Erythroblast (primary cell): ENCODE results near the gene ABCC9.

Experiments
- GATA1 ChIP-seq: IDR thresholded peaks from 2 replicates; pipeline ENCODE4 v1.6.1; 2011; ENCODE audit warnings: low read depth, mild to moderate bottlenecking, control low read depth, low read length, moderate library complexity
- POLR2A ChIP-seq: IDR thresholded peaks from 2 replicates; pipeline ENCODE4 v1.6.1; 2011; ENCODE audit warnings: mild to moderate bottlenecking, low read length

- no peak for TF ChIP-seq POLR2A
- no peak for TF ChIP-seq GATA1
These were observed 80.7 kb downstream of the ABCC9 start for GRCh38 chr12:21860534-21860933.
